NCI-H1694 treated with DMSO at 0.1 percent for 48 hours (cell line): ENCODE data around the gene NRAP.

ENCODE experiments used
- DNase-seq: peaks from one replicate; lab custom pipeline; 2025; lab: John Stamatoyannopoulos, UW

Gene NRAP

GRCh38 chr10:113641702-113642101 lies 22.1 kb downstream of the NRAP start:
- no peak for DNase-seq

GRCh38 chr10:113639966-113640365 lies 23.9 kb downstream of the NRAP start:
- DNase-seq: no peak

- DNase-seq: no peak
These were observed 32.0 kb downstream of the NRAP start for GRCh38 chr10:113631684-113632367.

GRCh38 chr10:113630929-113631533 lies 32.8 kb downstream of the NRAP start:
- no peak for DNase-seq

- DNase-seq: no peak
These were observed 35.2 kb downstream of the NRAP start for GRCh38 chr10:113628607-113629153.

- no peak for DNase-seq
These were observed 36.0 kb downstream of the NRAP start for GRCh38 chr10:113627836-113628235.

GRCh38 chr10:113626809-113627355 lies 37.0 kb downstream of the NRAP start:
- DNase-seq: no peak

- no peak for DNase-seq
These were observed 38.2 kb downstream of the NRAP start for GRCh38 chr10:113625461-113626186.

GRCh38 chr10:113622831-113623230 lies 41.0 kb downstream of the NRAP start:
- DNase-seq: no peak

- no peak for DNase-seq
These were observed 42.0 kb downstream of the NRAP start for GRCh38 chr10:113621799-113622198.

GRCh38 chr10:113620936-113621335 lies 42.9 kb downstream of the NRAP start:
- no peak for DNase-seq

GRCh38 chr10:113620511-113620910 lies 43.3 kb downstream of the NRAP start:
- DNase-seq: no peak

GRCh38 chr10:113619401-113619800 lies 44.4 kb downstream of the NRAP start:
- no peak for DNase-seq

GRCh38 chr10:113618338-113618737 lies 45.5 kb downstream of the NRAP start:
- DNase-seq: no peak

- no peak for DNase-seq
These were observed 46.8 kb downstream of the NRAP start for GRCh38 chr10:113617086-113617485.

GRCh38 chr10:113616244-113617074 lies 47.4 kb downstream of the NRAP start:
- no peak for DNase-seq

GRCh38 chr10:113613977-113614690 lies 49.7 kb downstream of the NRAP start:
- DNase-seq: no peak

- no peak for DNase-seq
These were observed 50.4 kb downstream of the NRAP start for GRCh38 chr10:113613427-113613826.

- no peak for DNase-seq
These were observed 51.7 kb downstream of the NRAP start for GRCh38 chr10:113612154-113612553.

- DNase-seq: no peak
These were observed 52.9 kb downstream of the NRAP start for GRCh38 chr10:113610631-113611601.
